Large intestine (tissue), 3 donors: Measurements from ENCODE around the gene MOB3B. TPM values are rescaled to one million over a fixed set of nuclear protein-coding genes. Genes with fewer than 3 reads are reported as not detected.

Experiments
- DNase-seq, 2 donors: peaks; one replicate each; pipeline versions ENCODE4 v3.0.0 to v3.0.0-alpha.2; 2013
- H3K27ac ChIP-seq: one replicate; pipeline ENCODE4 v1.5.1; 2013; ENCODE audit warnings: low read length
- H3K27me3 ChIP-seq: 2 replicates; pipeline ENCODE4 v1.6.1; 2013; ENCODE audit warnings: low read length; ENCODE audit not compliant: control insufficient read depth, insufficient read depth
- H3K36me3 ChIP-seq: 2 replicates; pipeline ENCODE4 v1.6.1; 2013; ENCODE audit warnings: low read length; ENCODE audit not compliant: control insufficient read depth, insufficient read depth
- H3K4me1 ChIP-seq: one replicate; pipeline ENCODE4 v1.6.1; 2013; ENCODE audit warnings: low read length; ENCODE audit not compliant: control insufficient read depth, insufficient read depth
- H3K4me3 ChIP-seq: one replicate; pipeline ENCODE4 v1.5.1; 2013; ENCODE audit warnings: low read length
- H3K9me3 ChIP-seq: one replicate; pipeline ENCODE4 v1.6.1; 2013; ENCODE audit warnings: mild to moderate bottlenecking, low read depth, low read length, moderate library complexity; ENCODE audit not compliant: control insufficient read depth
- WGBS: methylation state at CpG from one replicate; pipeline ENCODE4 v1.1.5; 2013; ENCODE audit warnings: low lambda C conversion rate; ENCODE audit not compliant: insufficient coverage; 5-methylcytosine and 5-hydroxymethylcytosine counted together
- polyA plus RNA-seq: library from polyadenylated mRNA; unstranded; fragments of 120-200 nt; gene quantifications from one replicate; pipeline ENCODE4 v1.2.1, GENCODE V29; 2013

The MOB3B gene
- polyA plus RNA-seq, 1 donor: 34.7 TPM

DNA sequence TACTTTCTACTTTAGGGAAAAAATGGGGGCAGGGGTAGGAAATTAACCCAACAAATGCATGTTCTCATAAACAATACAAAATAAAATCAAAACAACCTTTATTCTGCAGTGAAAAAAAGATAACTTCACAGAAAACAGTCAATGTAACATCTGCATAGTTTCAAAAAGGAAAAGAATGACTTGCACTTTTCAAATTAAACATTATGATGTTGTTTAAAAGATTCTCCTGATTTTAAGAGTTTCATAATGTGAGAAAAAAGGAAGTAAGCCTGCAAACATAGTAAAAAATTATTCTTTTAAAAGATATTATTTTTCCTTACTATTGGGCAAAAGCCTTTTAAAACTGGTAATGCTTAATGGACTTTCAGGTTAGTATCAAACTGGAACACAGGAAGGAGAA lies 36.1 kb upstream of the MOB3B start:
- DNase-seq: no peak
- no peaks in the 10 kb centered on the region for H3K27me3 ChIP-seq
- no peak overlapping the region for H3K27ac ChIP-seq
- H3K9me3 ChIP-seq: no peaks in the 10 kb centered on the region
- peaks cover 4% of the 10 kb centered on the region for H3K4me1 ChIP-seq
- peaks cover 15% of the 10 kb centered on the region for H3K36me3 ChIP-seq
- no peak overlapping the region for H3K4me3 ChIP-seq

DNA sequence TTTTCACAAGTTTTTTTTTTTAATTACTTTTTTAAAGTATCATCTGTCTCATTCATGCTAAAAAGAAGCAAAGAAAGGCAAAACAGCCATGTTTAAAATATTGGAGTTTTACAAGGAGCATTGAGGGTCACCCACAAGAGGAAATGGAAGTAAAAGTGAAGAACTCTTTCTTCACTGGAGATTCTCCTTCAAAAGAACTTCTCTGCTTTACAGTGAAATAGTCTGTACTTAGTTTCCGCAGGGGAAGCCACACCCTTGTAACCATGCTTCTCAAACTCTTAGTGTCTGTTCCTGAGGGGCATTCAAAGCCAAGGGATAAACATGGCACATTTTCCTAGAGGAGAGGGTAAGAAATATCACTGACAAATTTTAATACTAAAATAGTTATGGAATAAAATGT lies 35.1 kb upstream of the MOB3B start:
- H3K4me1 ChIP-seq: peaks cover 4% of the 10 kb centered on the region
- H3K27ac ChIP-seq: no peak overlapping the region
- no peaks in the 10 kb centered on the region for H3K9me3 ChIP-seq
- DNase-seq: no peak
- no peaks in the 10 kb centered on the region for H3K27me3 ChIP-seq
- H3K4me3 ChIP-seq: no peak overlapping the region
- H3K36me3 ChIP-seq: peaks cover 15% of the 10 kb centered on the region
- WGBS: no CpG with 5 or more reads among the region's 1 CpG

DNA sequence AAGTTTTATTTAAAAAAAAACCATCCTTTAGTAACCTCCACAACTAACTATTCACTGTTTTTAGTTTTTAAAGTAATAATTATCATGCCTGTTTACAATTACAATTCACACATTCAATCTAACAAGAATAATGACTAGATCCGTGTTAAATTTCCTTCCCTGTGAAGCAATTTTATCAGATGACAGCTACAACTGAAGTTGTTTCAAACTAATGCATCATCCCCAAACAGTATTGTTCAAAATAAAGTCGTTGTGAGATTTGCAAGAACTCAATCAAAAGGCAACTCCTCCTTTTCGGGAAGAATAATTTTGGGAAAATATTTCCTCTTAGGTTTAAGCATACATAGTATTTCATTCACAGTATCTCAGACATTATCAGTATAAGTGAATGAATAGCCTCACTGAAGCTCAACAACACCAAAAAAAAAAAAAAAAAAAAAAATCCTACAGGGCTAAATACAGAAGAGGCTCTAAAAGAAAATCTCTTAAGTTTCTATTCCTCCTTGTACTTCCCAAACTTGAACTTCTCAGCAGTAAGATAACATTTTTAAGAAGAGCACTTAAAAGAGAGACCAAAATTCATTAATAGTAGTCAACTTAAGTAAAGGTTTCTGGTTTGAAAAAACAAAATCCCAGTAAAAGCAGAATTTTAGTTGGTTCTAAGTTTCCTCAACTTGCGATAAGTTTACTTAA lies 34.3 kb upstream of the MOB3B start:
- H3K9me3 ChIP-seq: no peaks in the 10 kb centered on the region
- H3K27me3 ChIP-seq: no peaks in the 10 kb centered on the region
- H3K4me3 ChIP-seq: no peak overlapping the region
- H3K36me3 ChIP-seq: peaks cover 15% of the 10 kb centered on the region
- DNase-seq: no peak
- WGBS: 96% methylated on average over 4 of the region's 4 CpGs
- no peak overlapping the region for H3K27ac ChIP-seq
- H3K4me1 ChIP-seq: peaks cover 4% of the 10 kb centered on the region

DNA sequence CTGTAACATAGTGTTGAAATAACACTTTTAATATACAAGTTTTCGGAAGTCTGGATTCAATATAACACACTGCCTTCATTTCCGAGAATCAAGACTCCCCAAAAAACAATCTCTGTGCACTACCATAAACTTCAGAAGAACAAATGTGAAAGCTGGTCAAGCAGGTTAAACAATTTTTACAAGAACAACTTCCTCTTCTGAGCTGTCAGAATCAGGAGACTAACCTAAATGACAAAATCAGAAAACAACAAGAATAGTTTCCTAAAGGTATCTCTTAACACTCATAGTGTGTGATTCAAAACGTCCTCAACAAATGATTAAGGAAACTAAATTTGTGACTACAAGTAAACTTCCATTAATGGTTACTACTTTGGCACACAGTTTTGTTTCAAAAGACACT lies 32.1 kb upstream of the MOB3B start:
- Histone ChIP-seq H3K27me3 (no peaks in the 10 kb centered on the region), H3K27ac (no peak overlapping the region), H3K4me1 (peaks cover 2% of the 10 kb centered on the region), H3K4me3 (no peak overlapping the region), H3K9me3 (no peaks in the 10 kb centered on the region), H3K36me3 (peaks cover 19% of the 10 kb centered on the region)
- DNase-seq: no peak
- 100% methylated on average over 1 of the region's 3 CpGs for WGBS

DNA sequence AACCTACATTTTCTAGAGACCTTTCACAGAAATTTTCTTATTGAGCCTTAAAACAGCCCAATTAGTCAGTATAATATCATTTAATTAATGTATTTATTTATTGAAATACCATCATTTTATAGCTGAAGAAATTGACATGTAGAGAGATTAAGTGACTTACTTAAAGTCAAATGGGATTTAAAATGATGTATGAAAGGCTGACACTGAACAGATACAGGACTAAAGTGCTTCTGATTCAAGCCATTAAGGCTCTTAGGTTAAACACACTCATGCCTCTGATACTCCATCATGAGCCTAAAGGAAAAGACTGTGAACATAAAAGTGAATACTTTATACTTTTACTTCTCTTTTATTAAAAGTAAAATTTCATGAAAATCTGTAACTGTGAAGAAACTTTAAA lies 30.8 kb upstream of the MOB3B start:
- Histone ChIP-seq H3K36me3 (peaks cover 24% of the 10 kb centered on the region), H3K4me3 (no peak overlapping the region), H3K27ac (no peak overlapping the region), H3K9me3 (no peaks in the 10 kb centered on the region), H3K27me3 (no peaks in the 10 kb centered on the region), H3K4me1 (no peaks in the 10 kb centered on the region)
- no peak for DNase-seq

DNA sequence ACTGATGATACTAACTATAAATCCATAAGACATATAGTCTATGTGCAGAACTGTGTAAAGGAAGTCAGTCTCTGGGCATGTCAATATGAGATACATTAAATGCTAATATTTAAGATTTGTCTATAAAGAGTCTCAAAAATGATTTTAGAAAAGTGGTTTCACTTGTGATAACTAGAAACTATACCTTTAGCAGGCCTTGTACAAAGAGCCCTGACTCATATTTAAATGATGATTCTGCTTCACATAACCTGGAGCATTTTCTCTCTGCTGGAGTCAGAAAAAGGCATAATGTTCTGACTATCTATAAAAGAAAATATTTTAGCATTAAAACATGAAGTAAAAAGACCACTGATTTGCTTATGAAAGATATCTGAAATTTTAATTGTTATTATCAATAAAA lies 28.7 kb upstream of the MOB3B start:
- H3K9me3 ChIP-seq: no peaks in the 10 kb centered on the region
- H3K4me1 ChIP-seq: no peaks in the 10 kb centered on the region
- no peak overlapping the region for H3K4me3 ChIP-seq
- no peak overlapping the region for H3K27ac ChIP-seq
- H3K27me3 ChIP-seq: no peaks in the 10 kb centered on the region
- no peak for DNase-seq
- H3K36me3 ChIP-seq: peaks cover 34% of the 10 kb centered on the region

DNA sequence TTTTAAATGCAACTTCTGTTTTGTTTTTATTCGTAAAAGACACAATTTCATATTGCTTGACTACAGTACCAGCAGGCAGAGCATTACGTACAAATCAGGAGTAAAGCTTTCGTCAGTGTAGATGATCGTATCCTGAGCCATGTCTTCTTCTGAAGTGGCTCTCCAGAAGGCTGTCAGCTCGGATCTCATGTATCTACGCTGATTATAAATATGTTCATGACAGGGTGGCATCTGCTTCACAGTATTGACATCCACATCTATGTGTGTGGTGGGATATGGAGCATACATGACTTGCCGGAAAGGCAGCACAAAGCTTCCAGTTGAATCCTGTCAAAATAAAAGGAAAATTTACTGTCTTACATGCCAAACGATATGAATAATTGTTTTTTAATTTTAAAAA lies 26.9 kb upstream of the MOB3B start:
- WGBS: 75% methylated on average over 1 of the region's 8 CpGs
- H3K4me3 ChIP-seq: no peak overlapping the region
- H3K27ac ChIP-seq: no peak overlapping the region
- no peaks in the 10 kb centered on the region for H3K27me3 ChIP-seq
- no peaks in the 10 kb centered on the region for H3K4me1 ChIP-seq
- H3K9me3 ChIP-seq: no peaks in the 10 kb centered on the region
- no peak for DNase-seq
- peaks cover 45% of the 10 kb centered on the region for H3K36me3 ChIP-seq

DNA sequence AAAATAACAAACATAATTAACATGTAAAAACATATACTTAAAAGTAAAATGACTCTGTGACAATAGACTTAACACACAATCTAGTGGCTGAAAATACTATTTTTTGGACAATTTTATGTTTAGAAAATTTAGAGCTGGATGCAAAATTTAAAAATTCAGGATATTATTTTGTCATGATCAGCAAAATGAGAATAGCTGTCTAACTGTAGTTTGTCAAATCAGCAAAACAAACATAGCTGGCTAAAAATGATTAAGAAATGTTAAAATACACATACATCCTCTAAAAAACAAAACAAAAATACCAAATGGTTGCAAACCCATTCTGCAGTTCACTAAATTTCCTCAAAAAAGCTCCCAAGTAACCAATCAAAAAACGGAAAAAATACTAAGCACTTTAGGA lies 25.1 kb upstream of the MOB3B start:
- Histone ChIP-seq H3K4me3 (no peak overlapping the region), H3K27ac (no peak overlapping the region), H3K27me3 (no peaks in the 10 kb centered on the region), H3K4me1 (no peaks in the 10 kb centered on the region), H3K9me3 (no peaks in the 10 kb centered on the region), H3K36me3 (peaks cover 46% of the 10 kb centered on the region)
- no peak for DNase-seq
- WGBS: 100% methylated on average over 1 of the region's 1 CpG

DNA sequence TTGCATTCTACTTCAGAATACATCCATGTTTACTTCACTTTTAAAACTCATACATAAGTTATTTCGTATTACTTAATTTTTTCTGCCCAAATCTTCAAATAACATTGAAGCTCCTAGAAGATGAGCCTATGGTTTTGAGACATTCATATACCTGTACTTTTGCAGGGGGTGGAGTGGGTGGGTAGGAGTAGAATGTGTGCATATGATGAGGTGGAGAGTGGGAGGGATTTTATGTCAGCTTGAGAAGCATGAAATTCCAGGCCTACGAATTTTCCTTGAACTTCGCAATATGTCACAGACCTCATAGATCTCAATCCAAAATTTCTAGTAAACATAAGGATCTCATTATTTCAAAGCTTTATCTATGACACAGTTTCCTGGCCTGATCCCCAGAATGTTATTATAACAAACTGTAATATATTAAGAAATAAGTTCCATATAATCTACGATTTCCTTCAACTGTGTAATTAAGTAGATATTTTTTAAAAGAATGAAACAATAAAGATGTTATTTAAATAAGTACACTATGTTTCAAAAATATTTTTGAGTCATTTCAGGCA lies 19.7 kb upstream of the MOB3B start:
- WGBS: 100% methylated on average over 1 of the region's 4 CpGs
- H3K36me3 ChIP-seq: peaks cover 36% of the 10 kb centered on the region
- H3K27me3 ChIP-seq: no peaks in the 10 kb centered on the region
- DNase-seq: no peak
- no peak overlapping the region for H3K27ac ChIP-seq
- H3K4me3 ChIP-seq: no peak overlapping the region
- no peaks in the 10 kb centered on the region for H3K9me3 ChIP-seq
- no peaks in the 10 kb centered on the region for H3K4me1 ChIP-seq

DNA sequence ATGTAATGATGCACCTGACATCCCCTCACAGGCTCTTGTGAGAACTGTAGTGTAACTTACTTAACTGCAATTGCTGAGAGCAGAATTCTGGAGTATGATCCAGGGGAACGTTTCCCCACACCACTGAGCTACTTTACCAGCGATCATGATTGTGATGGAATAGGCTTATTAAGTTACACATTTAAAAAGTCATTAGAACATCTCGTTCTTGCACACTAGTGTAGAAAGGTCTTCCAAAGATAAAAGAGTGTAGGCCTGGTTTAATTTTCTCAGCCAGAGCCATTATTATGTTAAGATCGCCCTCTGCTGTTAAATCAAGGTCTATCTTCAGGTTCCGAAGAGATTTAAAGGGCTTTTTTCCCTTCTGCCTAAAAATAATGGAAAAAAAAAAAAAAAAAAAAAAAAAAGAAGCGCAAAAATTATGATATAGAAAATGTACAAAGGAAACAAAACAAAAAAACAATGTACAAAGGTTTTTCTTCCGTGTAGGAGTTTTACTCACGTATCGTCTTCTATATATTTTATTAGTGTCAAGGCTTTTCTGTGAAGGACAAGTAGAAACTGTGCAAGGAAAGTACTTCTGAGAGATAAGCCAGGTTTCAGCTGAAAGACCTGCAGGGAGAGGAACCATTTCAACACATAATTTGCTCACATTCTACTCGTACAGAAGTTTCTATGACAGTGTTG lies 18.6 kb upstream of the MOB3B start:
- H3K4me3 ChIP-seq: no peak overlapping the region
- 38% methylated on average over 5 of the region's 10 CpGs for WGBS
- H3K27ac ChIP-seq: no peak overlapping the region
- no peaks in the 10 kb centered on the region for H3K9me3 ChIP-seq
- peaks cover 31% of the 10 kb centered on the region for H3K36me3 ChIP-seq
- no peaks in the 10 kb centered on the region for H3K4me1 ChIP-seq
- DNase-seq: peak in 1 of 2 donors; percentile 50
- no peaks in the 10 kb centered on the region for H3K27me3 ChIP-seq

DNA sequence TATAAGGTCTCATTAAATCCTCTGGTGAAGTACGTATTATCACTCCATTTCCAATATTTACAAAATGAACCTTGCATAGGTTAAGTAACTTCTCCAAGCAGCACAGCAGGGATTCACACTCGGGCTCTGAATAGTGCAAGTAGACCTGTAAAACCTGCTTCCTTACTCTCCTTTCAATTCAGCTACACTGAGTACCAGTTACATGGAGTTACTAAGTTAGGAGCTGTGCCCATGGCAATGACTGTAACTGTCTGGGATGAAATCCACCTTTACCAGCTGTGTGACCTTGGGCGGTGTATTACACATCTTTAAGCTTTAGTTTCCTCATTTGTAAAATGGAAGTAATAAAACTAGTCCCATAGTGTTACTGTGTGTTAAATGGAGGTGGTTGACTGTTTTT lies 15.9 kb upstream of the MOB3B start:
- no peak for DNase-seq
- H3K27ac ChIP-seq: no peak overlapping the region
- 100% methylated on average over 1 of the region's 3 CpGs for WGBS
- no peaks in the 10 kb centered on the region for H3K27me3 ChIP-seq
- H3K9me3 ChIP-seq: no peaks in the 10 kb centered on the region
- no peaks in the 10 kb centered on the region for H3K4me1 ChIP-seq
- H3K36me3 ChIP-seq: peaks cover 15% of the 10 kb centered on the region
- H3K4me3 ChIP-seq: no peak overlapping the region
